B cell (primary cell): ENCODE measurements around the gene SMPD3. TPM values are rescaled to one million over a fixed set of nuclear protein-coding genes. Genes with fewer than 3 reads are reported as not detected.
A peak's percentile ranks its signal among the peaks of the same experiment; 100 is the strongest.

ENCODE experiments used
- ATAC-seq: fragments of 200-7000 bp; cut with Tn5 transposase; one replicate; pipeline ENCODE4 v1.10.0; 2021; ENCODE audit warnings: low read depth, mild to moderate bottlenecking, moderate number of reproducible peaks, moderate library complexity
- CTCF ChIA-PET: fragments of 350-600 bp; sonication (Branson Sonifier 250); formaldehyde crosslinking; loops from one replicate; lab custom pipeline; 2021; ENCODE audit warnings: antibody characterized with exemption, inconsistent platforms; lab: Charles Lee
- POLR2A ChIA-PET: fragments of 350-600 bp; sonication (Branson Sonifier 250); formaldehyde crosslinking; loops from one replicate; lab custom pipeline; 2021; ENCODE audit warnings: antibody characterized with exemption; lab: Charles Lee
- DNase-seq: peaks from one replicate; pipeline ENCODE4 v3.0.0; 2013
- H2AFZ ChIP-seq: 2 replicates; pipeline ENCODE4 v1.6.1; 2012; ENCODE audit warnings: mild to moderate bottlenecking, low read depth, low read length; ENCODE audit not compliant: insufficient read depth, poor library complexity, severe bottlenecking
- H3K27ac ChIP-seq, 2 donors: 1 replicate in 1 of 2; 2 replicates in 1 of 2; pipeline ENCODE4 v1.5.1; 2012 to 2013; ENCODE audit warnings: low read length in 2 of 2, mild to moderate bottlenecking in 2 of 2, moderate library complexity in 1 of 2
- H3K27me3 ChIP-seq, 4 experiments: fragments of 200-600 bp in 1 of 4; sonication (generic) in 1 of 4; replicated peaks in 1 of 4; 1 replicate in 2 of 4; 2 replicates in 2 of 4; pipeline versions ENCODE4 v1.6.1 to v1.7.0; 2013 to 2016; ENCODE audit warnings: low read length in 3 of 4, mild to moderate bottlenecking in 2 of 4, mixed read lengths in 1 of 4, moderate library complexity in 1 of 4; ENCODE audit not compliant: insufficient read depth in 4 of 4, control insufficient read depth in 3 of 4; ENCODE audit errors: control extremely low read depth in 1 of 4
- H3K36me3 ChIP-seq, 2 experiments: replicated peaks in 1 of 2; 1 replicate in 1 of 2; 2 replicates in 1 of 2; pipeline versions ENCODE4 v1.6.1 to v1.7.1; 2013; ENCODE audit warnings: low read length in 1 of 2; ENCODE audit not compliant: insufficient read depth in 2 of 2, control insufficient read depth in 1 of 2; ENCODE audit errors: control extremely low read depth in 1 of 2, extremely low read depth in 1 of 2
- H3K4me1 ChIP-seq, 2 donors: fragments of 200-600 bp in 1 of 2; sonication (generic) in 1 of 2; 1 replicate in 1 of 2; 2 replicates in 1 of 2; pipeline versions ENCODE4 v1.5.1 to v1.6.1; 2013 to 2017; ENCODE audit warnings: low read length in 2 of 2; ENCODE audit not compliant: control insufficient read depth in 2 of 2, insufficient read depth in 2 of 2
- H3K4me2 ChIP-seq: replicated peaks from 2 replicates; pipeline ENCODE3; 2012; ENCODE audit warnings: mild to moderate bottlenecking, low read depth, low read length; ENCODE audit not compliant: poor library complexity, severe bottlenecking
- H3K4me3 ChIP-seq, 5 experiments: fragments of 200-600 bp in 1 of 5; sonication (generic) in 1 of 5; 1 replicate in 3 of 5; 2 replicates in 2 of 5; pipeline versions ENCODE4 v1.5.1 to v1.7.0; 2011 to 2016; ENCODE audit warnings: low read length in 4 of 5, mild to moderate bottlenecking in 4 of 5, low read depth in 2 of 5, control low read depth in 1 of 5, moderate library complexity in 1 of 5; ENCODE audit not compliant: insufficient read depth in 1 of 5; ENCODE audit errors: control extremely low read depth in 1 of 5, extremely low read depth in 1 of 5
- H3K79me2 ChIP-seq: fragments of 200-600 bp; sonication (generic); one replicate; pipeline ENCODE4 v1.6.0; 2016; ENCODE audit warnings: low read length; ENCODE audit not compliant: control insufficient read depth, insufficient read depth
- H3K9ac ChIP-seq: fragments of 200-600 bp; sonication (generic); 2 replicates; pipeline ENCODE4 v1.6.1; 2017; ENCODE audit warnings: mild to moderate bottlenecking, low read length, moderate library complexity
- H3K9me3 ChIP-seq, 3 donors: one replicate each; pipeline versions ENCODE4 v1.6.1 to v1.7.1; 2013; ENCODE audit warnings: low read length in 2 of 3; ENCODE audit not compliant: control insufficient read depth in 2 of 3, insufficient read depth in 1 of 3; ENCODE audit errors: control extremely low read depth in 1 of 3
- H4K20me1 ChIP-seq: 2 replicates; pipeline ENCODE4 v1.6.0; 2012; ENCODE audit warnings: mild to moderate bottlenecking, low read length; ENCODE audit not compliant: insufficient read depth, control insufficient read depth, poor library complexity, severe bottlenecking
- H3K27ac Mint-ChIP-seq: one replicate; pipeline ENCODE4 v1.8.0; 2021; ENCODE audit warnings: mixed read lengths
- H3K27me3 Mint-ChIP-seq: one replicate; pipeline ENCODE4 v1.8.0; 2021; ENCODE audit warnings: mixed read lengths
- H3K4me1 Mint-ChIP-seq: one replicate; pipeline ENCODE4 v1.8.0; 2021; ENCODE audit warnings: mixed read lengths
- H3K4me3 Mint-ChIP-seq: one replicate; pipeline ENCODE4 v1.8.0; 2021; ENCODE audit warnings: mixed read lengths
- H3K9me3 Mint-ChIP-seq: one replicate; pipeline ENCODE4 v1.8.0; 2022; ENCODE audit warnings: mixed read lengths; ENCODE audit not compliant: insufficient read depth
- CTCF ChIP-seq: fragments of 200-600 bp; IDR thresholded peaks from one replicate; pipeline ENCODE4 v1.8.0; 2022; ENCODE audit warnings: antibody characterized with exemption, mild to moderate bottlenecking
- EZH2 ChIP-seq: IDR thresholded peaks from 2 replicates; pipeline ENCODE4 v1.6.1; 2012; ENCODE audit warnings: borderline replicate concordance, low read depth, mild to moderate bottlenecking, moderate library complexity, low read length; ENCODE audit not compliant: insufficient read depth, poor library complexity, severe bottlenecking
- WGBS: methylation state at CpG from one replicate; pipeline ENCODE4 v1.1.5; 2013; ENCODE audit warnings: missing lambda C conversion rate; ENCODE audit not compliant: insufficient coverage; 5-methylcytosine and 5-hydroxymethylcytosine counted together
- intact Hi-C: fragments of 100-400 bp; cut with micrococcal nuclease; formaldehyde crosslinking; loops from one replicate; pipeline ENCODE4 v1.10.0; 2022
- polyA plus RNA-seq: library from polyadenylated mRNA; depleted of rRNA; stranded (reverse); fragments of >200 nt; gene quantifications from 2 replicates; pipeline ENCODE4 v1.2.3, GENCODE V29; 2012
- total RNA-seq, 2 donors: library from RNA; stranded (reverse); fragments of 120-200 nt in 1 of 2; gene quantifications; 1 replicate in 1 of 2; 2 replicates in 1 of 2; pipeline versions ENCODE4 v1.2.3 to v1.2.4, GENCODE V29; 2013 to 2022

Gene SMPD3
- total and polyA plus RNA-seq, 2 donors (not counting 1 experiment from before 2014, with no cell fraction given), result 1.2 to 2.8 TPM

GRCh38 chr16:68401871-68402747 lies 46.2 kb downstream of the SMPD3 start:
- peaks cover 0 to 3% (median 0%) of the 10 kb centered on the region in 4 experiments for H3K27me3 ChIP-seq
- no peak overlapping the region for H3K9ac ChIP-seq
- WGBS, result 97% methylated on average over 9 of the region's 13 CpGs
- H2AFZ ChIP-seq, result no peak overlapping the region
- H3K79me2 ChIP-seq, result no peaks in the 10 kb centered on the region
- no peaks in the 10 kb centered on the region for H3K4me1 ChIP-seq
- intact Hi-C loops, result no loop called here
- no peak for TF ChIP-seq CTCF
- TF ChIP-seq EZH2, result no peak
- H3K4me1 Mint-ChIP-seq, result no peaks in the 10 kb centered on the region
- no peaks in the 10 kb centered on the region for H3K36me3 ChIP-seq
- H3K9me3 ChIP-seq, result no peaks in the 10 kb centered on the region
- H3K27ac ChIP-seq, result no peak overlapping the region
- no peak for ATAC-seq
- no peak overlapping the region for H3K4me2 ChIP-seq
- ChIA-PET POLR2A (no interaction called here), CTCF (interaction anchor here (2.7 kb wide), 1 partner anchor 108 kb away, joined by 12 read pairs; no protein-coding TSS in a partner anchor)
- peaks cover 4% of the 10 kb centered on the region for H3K27me3 Mint-ChIP-seq
- no peak for DNase-seq
- no peak overlapping the region for H3K4me3 Mint-ChIP-seq
- no peaks in the 10 kb centered on the region for H4K20me1 ChIP-seq
- no peaks in the 10 kb centered on the region for H3K9me3 Mint-ChIP-seq
- H3K27ac Mint-ChIP-seq, result peak overlapping the region; percentile 16
- no peak overlapping the region for H3K4me3 ChIP-seq

DNA sequence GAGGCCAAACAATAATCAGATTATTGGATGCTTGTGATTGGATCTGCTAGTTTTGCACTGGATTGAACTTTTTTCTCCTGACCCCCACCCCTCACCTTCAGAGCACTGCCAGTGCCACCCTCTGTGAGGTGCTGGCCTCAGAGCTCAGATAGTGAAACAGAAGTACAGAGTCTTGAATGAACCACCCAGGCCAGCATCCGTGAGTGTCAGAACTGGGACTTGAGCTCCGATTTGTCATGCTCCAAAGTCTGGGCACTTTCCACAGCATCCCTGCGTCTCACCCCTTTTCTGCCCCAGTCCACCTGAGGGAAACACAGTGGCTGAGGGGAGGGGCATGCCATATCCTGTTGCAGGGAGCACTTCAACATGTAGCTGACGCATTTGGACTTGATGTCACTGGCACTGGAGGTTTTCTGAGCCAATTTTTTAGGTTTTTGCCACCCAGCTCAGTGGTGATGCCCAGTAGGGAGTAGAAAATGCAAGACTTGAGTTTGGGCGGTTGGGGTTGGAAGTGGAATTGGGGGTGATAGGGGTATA lies 47.3 kb downstream of the SMPD3 start:
- Histone ChIP-seq H3K4me2 (no peak overlapping the region), H3K36me3 (no peaks in the 10 kb centered on the region), H4K20me1 (no peaks in the 10 kb centered on the region), H3K79me2 (no peaks in the 10 kb centered on the region), H3K27ac (no peak overlapping the region), H3K9ac (no peak overlapping the region), H3K4me1 (no peaks in the 10 kb centered on the region), H3K9me3 (no peaks in the 10 kb centered on the region), H2AFZ (no peak overlapping the region), H3K4me3 (no peak overlapping the region), H3K27me3 (no peaks in the 10 kb centered on the region)
- Mint-ChIP-seq H3K4me1 (peaks cover 2% of the 10 kb centered on the region), H3K4me3 (no peak overlapping the region), H3K9me3 (no peaks in the 10 kb centered on the region), H3K27me3 (no peaks in the 10 kb centered on the region), H3K27ac (no peak overlapping the region)
- ChIA-PET CTCF (interaction anchor here (2.1 to 2.7 kb wide), 2 partner anchors 109 to 120 kb away, joined by 12 read pairs; no protein-coding TSS in a partner anchor), POLR2A (no interaction called here)
- intact Hi-C loops, result no loop called here
- TF ChIP-seq CTCF (no peak), EZH2 (no peak)
- DNase-seq, result no peak
- no peak for ATAC-seq
- WGBS, result 59% methylated on average over 3 of the region's 5 CpGs
